ENCODE measurements around the gene SND1.
"Not testable (repeated sequence)": the region's sequence is repeated elsewhere in the genome, so short reads cannot be mapped to it uniquely, and the experiment has no call there.

SND1 gene

GRCh38 chr7:127674361-127674760 is 22.4 kb downstream of the SND1 start:
- no peak for TF ChIP-seq CTCF (IDR thresholded peaks at IDR 0.05; ENCODE audit: low read length, missing control alignments)
- H3K4me3 ChIP-seq (replicated peaks; ENCODE audit: low read depth, low read length) = no peak overlapping the region
- DNase-seq (ENCODE audit: low read depth) = no peak

- not testable (repeated sequence) for DNase-seq (ENCODE audit: low read depth); H3K4me3 ChIP-seq (replicated peaks; ENCODE audit: low read depth, low read length)
These were observed 22.9 kb downstream of the SND1 start for GRCh38 chr7:127674923-127675322.

GRCh38 chr7:127675721-127676120 is 23.7 kb downstream of the SND1 start:
- no peak for TF ChIP-seq CTCF (IDR thresholded peaks at IDR 0.05; ENCODE audit: low read length, missing control alignments)
- DNase-seq (ENCODE audit: low read depth) = no peak
- H3K4me3 ChIP-seq (replicated peaks; ENCODE audit: low read depth, low read length) = no peak overlapping the region

DNA sequence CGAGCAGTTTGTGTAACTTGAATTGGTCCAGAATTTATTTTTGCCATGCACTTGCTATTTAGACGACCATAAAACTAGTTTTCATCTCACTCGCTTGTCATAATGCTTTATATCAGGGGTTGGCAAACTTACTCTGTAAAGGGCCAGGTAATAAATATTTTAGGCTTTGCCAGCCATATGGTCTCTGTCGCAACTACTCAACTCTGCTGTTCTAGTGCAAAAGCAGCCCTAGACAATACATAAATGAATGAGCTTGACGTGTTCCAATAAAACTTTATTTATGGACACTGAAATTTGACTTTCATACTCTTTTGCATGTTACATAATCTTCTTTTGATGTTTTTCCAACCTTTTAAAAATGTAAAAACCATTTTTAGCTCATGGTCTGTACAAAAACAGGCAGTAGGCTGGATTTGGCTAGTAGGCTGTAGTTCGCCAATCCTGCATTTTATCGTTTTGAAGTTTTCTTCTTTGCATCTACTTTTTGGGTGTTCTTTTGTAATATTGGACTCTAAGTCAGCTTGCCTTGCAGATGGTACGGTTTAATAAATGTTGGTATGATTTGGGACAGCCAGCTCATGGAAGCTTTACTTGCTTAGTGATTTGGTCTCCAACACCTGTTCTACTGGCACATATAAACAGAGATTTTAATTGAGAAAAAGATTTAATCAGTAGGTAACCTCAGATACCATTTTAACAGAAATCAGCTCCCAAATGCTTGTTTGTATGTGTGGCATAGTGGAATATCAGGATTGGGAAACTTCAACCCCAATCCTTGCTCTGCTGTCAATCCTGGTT is 25.6 kb downstream of the SND1 start:
- H3K4me3 ChIP-seq (replicated peaks; ENCODE audit: low read depth, low read length) = no peak overlapping the region
- no peak for TF ChIP-seq CTCF (IDR thresholded peaks at IDR 0.05; ENCODE audit: low read length, missing control alignments)
- DNase-seq (ENCODE audit: low read depth) = no peak

DNA sequence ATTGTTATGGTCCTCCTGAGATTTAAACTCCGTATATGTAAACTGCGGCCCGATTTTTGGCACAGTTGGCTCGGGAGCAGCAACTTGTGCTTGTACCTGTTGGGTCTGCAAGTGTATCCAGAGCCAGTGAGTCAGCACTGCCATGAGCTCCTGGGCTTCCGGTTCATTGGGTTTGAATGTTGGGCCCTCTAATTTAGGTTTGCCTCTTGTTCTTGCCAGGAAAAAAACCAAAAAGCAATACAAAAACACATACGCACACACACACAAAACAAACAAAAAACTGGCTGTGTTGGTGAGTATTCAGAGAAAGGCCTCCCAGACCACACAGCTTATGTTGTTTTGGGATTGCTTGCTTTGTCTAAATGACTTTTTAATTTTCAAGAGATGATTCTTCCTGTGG is 26.3 kb downstream of the SND1 start:
- H3K4me3 ChIP-seq (replicated peaks; ENCODE audit: low read depth, low read length) = no peak overlapping the region
- no peak for TF ChIP-seq CTCF (IDR thresholded peaks at IDR 0.05; ENCODE audit: low read length, missing control alignments)
- no peak for DNase-seq (ENCODE audit: low read depth)

- no peak overlapping the region for H3K4me3 ChIP-seq (replicated peaks; ENCODE audit: low read depth, low read length)
- no peak for TF ChIP-seq CTCF (IDR thresholded peaks at IDR 0.05; ENCODE audit: low read length, missing control alignments)
- no peak for DNase-seq (ENCODE audit: low read depth)
These were observed 27.0 kb downstream of the SND1 start for GRCh38 chr7:127678947-127679346.

GRCh38 chr7:127680983-127681382 is 29.0 kb downstream of the SND1 start:
- no peak overlapping the region for H3K4me3 ChIP-seq (replicated peaks; ENCODE audit: low read depth, low read length)
- DNase-seq (ENCODE audit: low read depth) = no peak
- no peak for TF ChIP-seq CTCF (IDR thresholded peaks at IDR 0.05; ENCODE audit: low read length, missing control alignments)
